Liver (tissue), 9 donors: ENCODE data around the gene ABLIM1. TPM values are rescaled to one million over a fixed set of nuclear protein-coding genes. Genes with fewer than 3 reads are reported as not detected.

Experiments used
- DNase-seq: peaks from one replicate; pipeline ENCODE4 v3.0.0-alpha.2; 2017; ENCODE audit warnings: low spot score
- H3K27ac ChIP-seq, 2 donors: one replicate each; pipeline ENCODE4 v1.7.0; 2013; ENCODE audit warnings: inconsistent platforms in 2 of 2, low read length in 2 of 2, control low read depth in 1 of 2, low read depth in 1 of 2, mild to moderate bottlenecking in 1 of 2
- H3K27me3 ChIP-seq, 4 donors: one replicate each; pipeline versions ENCODE4 v1.6.1 to v1.7.0; 2013; ENCODE audit warnings: low read length in 3 of 4, inconsistent platforms in 1 of 4, mild to moderate bottlenecking in 1 of 4, moderate library complexity in 1 of 4; ENCODE audit not compliant: control insufficient read depth in 4 of 4, insufficient read depth in 4 of 4
- H3K36me3 ChIP-seq, 4 donors: one replicate each; pipeline versions ENCODE4 v1.6.1 to v1.7.0; 2013; ENCODE audit warnings: low read length in 3 of 4, mild to moderate bottlenecking in 3 of 4, low read depth in 1 of 4, moderate library complexity in 1 of 4; ENCODE audit not compliant: control insufficient read depth in 4 of 4, insufficient read depth in 3 of 4
- H3K4me1 ChIP-seq, 4 donors: one replicate each; pipeline versions ENCODE4 v1.6.1 to v1.7.0; 2013; ENCODE audit warnings: low read length in 3 of 4, mild to moderate bottlenecking in 3 of 4, moderate library complexity in 1 of 4; ENCODE audit not compliant: control insufficient read depth in 4 of 4, insufficient read depth in 4 of 4
- H3K4me3 ChIP-seq, 3 donors: one replicate each; pipeline versions ENCODE4 v1.6.1 to v1.7.0; 2013; ENCODE audit warnings: low read length in 3 of 3, control low read depth in 1 of 3, low read depth in 1 of 3, mild to moderate bottlenecking in 1 of 3
- H3K9ac ChIP-seq, 2 donors: one replicate each; pipeline ENCODE4 v1.7.0; 2013; ENCODE audit warnings: low read length in 2 of 2, mild to moderate bottlenecking in 2 of 2, moderate library complexity in 2 of 2, control low read depth in 1 of 2, low read depth in 1 of 2
- H3K9me3 ChIP-seq, 4 donors: one replicate each; pipeline versions ENCODE4 v1.6.1 to v1.7.0; 2013; ENCODE audit warnings: low read length in 3 of 4; ENCODE audit not compliant: control insufficient read depth in 4 of 4
- FOXA2 ChIP-seq: IDR thresholded peaks from 2 replicates; pipeline ENCODE4 v1.6.1; 2016; ENCODE audit warnings: antibody characterized with exemption
- GABPA ChIP-seq, 2 donors: IDR thresholded peaks in 1 of 2; conservative IDR thresholded peaks in 1 of 2; 2 replicates each; pipeline ENCODE4 v1.6.1; 2016; ENCODE audit warnings: antibody characterized with exemption in 2 of 2, mild to moderate bottlenecking in 1 of 2, moderate library complexity in 1 of 2
- HNF4G ChIP-seq: IDR thresholded peaks from 2 replicates; pipeline ENCODE4 v1.6.1; 2016; ENCODE audit warnings: antibody characterized with exemption
- NR2F2 ChIP-seq: IDR thresholded peaks from 2 replicates; pipeline ENCODE4 v1.6.1; 2016; ENCODE audit warnings: antibody characterized with exemption
- REST ChIP-seq: IDR thresholded peaks from 2 replicates; pipeline ENCODE4 v1.6.1; 2016; ENCODE audit warnings: antibody characterized with exemption, mild to moderate bottlenecking
- SP1 ChIP-seq: IDR thresholded peaks from 2 replicates; pipeline ENCODE4 v1.6.1; 2018; ENCODE audit warnings: antibody characterized with exemption, mild to moderate bottlenecking
- ZBTB33 ChIP-seq: IDR thresholded peaks from 2 replicates; pipeline ENCODE4 v1.6.1; 2016; ENCODE audit warnings: antibody characterized with exemption
- WGBS: extraction: QIAGEN DNeasy Blood & Tissue Kit; methylation state at CpG from one replicate; pipeline ENCODE4 v1.1.7; 2013; 5-methylcytosine and 5-hydroxymethylcytosine counted together
- polyA plus RNA-seq, 2 donors: library from polyadenylated mRNA; stranded (reverse) in 1 of 2; unstranded in 1 of 2; fragments of 200-250 nt in 1 of 2; fragments of >200 nt in 1 of 2; fragmentation: Nextera tagmentation in 1 of 2; extraction: Ambion mirVana in 1 of 2; gene quantifications; one replicate each; pipeline versions ENCODE4 v1.2.1 to v1.2.3, GENCODE V29; 2013 to 2015
- total RNA-seq, 2 donors: library from RNA; depleted of rRNA; stranded (reverse); fragments of >200 nt; gene quantifications; one replicate each; pipeline ENCODE4 v1.2.3, GENCODE V29; 2014
- donor health status: healthy.
- donor health status: healthy.
- donor health status: healthy.
- donor health status: healthy.
- donor health status: healthy.

The ABLIM1 gene
- total and polyA plus RNA-seq, 4 donors, result 10.9 to 31.3 (median 13.1) TPM

GRCh38 chr10:114429581-114430335, 228.3 kb downstream of the ABLIM1 start (continued):
- no peak for TF ChIP-seq REST

GRCh38 chr10:114427124-114427852, 230.8 kb downstream of the ABLIM1 start:
- Histone ChIP-seq H3K36me3 (peaks cover 0 to 3% (median 0%) of the 10 kb centered on the region in 4 donors), H3K9ac (no peak overlapping the region), H3K27ac (no peak overlapping the region), H3K4me3 (no peak overlapping the region), H3K27me3 (no peaks in the 10 kb centered on the region), H3K9me3 (no peaks in the 10 kb centered on the region), H3K4me1 (no peaks in the 10 kb centered on the region)
- DNase-seq, result no peak
- no peak for TF ChIP-seq GABPA (IDR thresholded peaks at IDR 0.05 in 1 of 2, conservative IDR thresholded peaks at IDR 0.05 in 1 of 2)
- TF ChIP-seq REST, result no peak
- TF ChIP-seq NR2F2, result no peak
- no peak for TF ChIP-seq SP1
- TF ChIP-seq HNF4G, result no peak
- no peak for TF ChIP-seq FOXA2
- TF ChIP-seq ZBTB33, result no peak
- 70% methylated on average over 9 of the region's 9 CpGs for WGBS

GRCh38 chr10:114426476-114426875, 231.6 kb downstream of the ABLIM1 start:
- no peak overlapping the region for H3K27ac ChIP-seq
- no peak overlapping the region for H3K9ac ChIP-seq
- 79% methylated on average over 5 of the region's 5 CpGs for WGBS

More at GRCh38 chr10:114426476-114426875, 231.6 kb downstream of the ABLIM1 start:
- H3K27me3 ChIP-seq, result no peaks in the 10 kb centered on the region
- no peak overlapping the region for H3K4me3 ChIP-seq
- peaks cover 0 to 3% (median 0%) of the 10 kb centered on the region in 4 donors for H3K36me3 ChIP-seq
- H3K9me3 ChIP-seq, result no peaks in the 10 kb centered on the region
- no peak for TF ChIP-seq HNF4G
- TF ChIP-seq GABPA (IDR thresholded peaks at IDR 0.05 in 1 of 2, conservative IDR thresholded peaks at IDR 0.05 in 1 of 2), result no peak
- no peak for TF ChIP-seq ZBTB33
- TF ChIP-seq FOXA2, result no peak
- no peaks in the 10 kb centered on the region for H3K4me1 ChIP-seq
- no peak for DNase-seq
